Neural cell (in vitro differentiated cells): ENCODE results near the gene TNFSF12. TPM values are rescaled to one million over a fixed set of nuclear protein-coding genes. Genes with fewer than 3 reads are reported as not detected.

Experiments used
- H2AFZ ChIP-seq: fragments of 200-600, 300-800 bp; sonication (generic), shearing (Covaris generic); 2 replicates; pipeline ENCODE4 v1.6.0; 2014; ENCODE audit warnings: low read depth, mild to moderate bottlenecking, antibody characterized with exemption, low read length, moderate library complexity
- H3F3A ChIP-seq: fragments of 200-600 bp; shearing (Covaris generic); 2 replicates; pipeline ENCODE4 v1.6.1; 2016; ENCODE audit warnings: mild to moderate bottlenecking, moderate library complexity, mixed read lengths, antibody characterized with exemption, low read length; ENCODE audit not compliant: insufficient read depth, poor library complexity, severe bottlenecking
- H3K27ac ChIP-seq: fragments of 200-600, 300-800 bp; sonication (generic), shearing (Covaris generic); 2 replicates; pipeline ENCODE4 v1.5.1; 2014; ENCODE audit warnings: mild to moderate bottlenecking, low read length, moderate library complexity
- H3K27me3 ChIP-seq: fragments of 300-800, 200-600 bp; sonication (generic), shearing (Covaris generic); 2 replicates; pipeline ENCODE4 v1.6.0; 2014; ENCODE audit warnings: mild to moderate bottlenecking, low read depth, low read length, moderate library complexity; ENCODE audit not compliant: insufficient read depth
- H3K36me3 ChIP-seq: fragments of 300-800, 200-600 bp; sonication (generic), shearing (Covaris generic); 2 replicates; pipeline ENCODE4 v1.5.1; 2014; ENCODE audit warnings: mild to moderate bottlenecking, antibody characterized with exemption, low read length, moderate library complexity; ENCODE audit not compliant: insufficient read depth
- H3K4me2 ChIP-seq: fragments of 300-800, 200-600 bp; sonication (generic), shearing (Covaris generic); 2 replicates; pipeline ENCODE4 v1.6.0; 2014; ENCODE audit warnings: mild to moderate bottlenecking, low read length
- H3K4me3 ChIP-seq: fragments of 300-800, 200-600 bp; sonication (generic), shearing (Covaris generic); 2 replicates; pipeline ENCODE4 v1.5.1; 2014; ENCODE audit warnings: mild to moderate bottlenecking, low read length, moderate library complexity
- H3K79me2 ChIP-seq: fragments of 200-600 bp; shearing (Covaris generic); replicated peaks from 2 replicates; pipeline ENCODE4 v1.6.0; 2014; ENCODE audit warnings: mild to moderate bottlenecking, low read length, moderate library complexity; ENCODE audit not compliant: insufficient read depth
- H3K9ac ChIP-seq: fragments of 300-800, 200-600 bp; sonication (generic), shearing (Covaris generic); 2 replicates; pipeline ENCODE4 v1.6.1; 2016; ENCODE audit warnings: mild to moderate bottlenecking, low read length, mixed read lengths
- H3K9me2 ChIP-seq: fragments of 200-600 bp; shearing (Covaris generic); 2 replicates; pipeline ENCODE4 v1.6.1; 2016; ENCODE audit warnings: mild to moderate bottlenecking, low read length, mixed read lengths; ENCODE audit not compliant: insufficient read depth
- H3K9me3 ChIP-seq: fragments of 200-600, 300-800 bp; sonication (generic), shearing (Covaris generic); 2 replicates; pipeline ENCODE4 v1.6.1; 2016; ENCODE audit warnings: mild to moderate bottlenecking, mixed run types, low read length, moderate library complexity, mixed read lengths
- H4K20me1 ChIP-seq: fragments of 200-600 bp; shearing (Covaris generic); 2 replicates; pipeline ENCODE4 v1.6.1; 2016; ENCODE audit warnings: mild to moderate bottlenecking, mixed run types; ENCODE audit not compliant: insufficient read depth
- EP300 ChIP-seq: fragments of 450-650 bp; conservative IDR thresholded peaks from 2 replicates; pipeline ENCODE4 v1.6.1; 2014; ENCODE audit warnings: antibody characterized with exemption, mild to moderate bottlenecking, moderate library complexity; ENCODE audit not compliant: poor library complexity, severe bottlenecking
- EZH2 ChIP-seq: fragments of 200-600, 300-800 bp; shearing (Covaris generic), sonication (generic); IDR thresholded peaks from 2 replicates; pipeline ENCODE4 v1.6.1; 2014; ENCODE audit warnings: antibody characterized with exemption, low read length, borderline replicate concordance, mild to moderate bottlenecking; ENCODE audit not compliant: insufficient read depth, poor library complexity, severe bottlenecking
- MXI1 ChIP-seq: fragments of 450-650 bp; conservative IDR thresholded peaks from 2 replicates; pipeline ENCODE4 v1.6.1; 2014; ENCODE audit warnings: antibody characterized with exemption, mild to moderate bottlenecking; ENCODE audit not compliant: poor library complexity, severe bottlenecking
- POLR2AphosphoS5 ChIP-seq: IDR thresholded peaks from 2 replicates; pipeline ENCODE4 v1.6.1; 2012
- RAD21 ChIP-seq: fragments of 450-650 bp; conservative IDR thresholded peaks from 2 replicates; pipeline ENCODE4 v1.6.1; 2014; ENCODE audit warnings: antibody characterized with exemption, mild to moderate bottlenecking, moderate library complexity
- SMC3 ChIP-seq: fragments of 450-650 bp; conservative IDR thresholded peaks from 2 replicates; pipeline ENCODE4 v1.6.1; 2014; ENCODE audit warnings: antibody characterized with exemption, mild to moderate bottlenecking, moderate library complexity; ENCODE audit not compliant: poor library complexity
- TAF1 ChIP-seq: IDR thresholded peaks from 2 replicates; pipeline ENCODE4 v1.6.1; 2012; ENCODE audit warnings: low read depth
- polyA plus RNA-seq: library from polyadenylated mRNA; depleted of rRNA; stranded (reverse); fragments of >200 nt; gene quantifications from 2 replicates; pipeline ENCODE4 v1.2.3, GENCODE V29; 2014
- TF ChIP-seq, protein P1 (sequence below): IDR thresholded peaks from 2 replicates; pipeline ENCODE4 v1.6.1; 2012; ENCODE audit warnings: borderline replicate concordance
- TF ChIP-seq, protein P2 (sequence below): fragments of 450-650 bp; IDR thresholded peaks from 2 replicates; pipeline ENCODE4 v1.5.1; 2014; ENCODE audit warnings: antibody characterized with exemption, mild to moderate bottlenecking, moderate library complexity; ENCODE audit not compliant: poor library complexity, severe bottlenecking

TNFSF12 gene
- polyA plus RNA-seq, 1 donor from 2014 or later = not detected

DNA sequence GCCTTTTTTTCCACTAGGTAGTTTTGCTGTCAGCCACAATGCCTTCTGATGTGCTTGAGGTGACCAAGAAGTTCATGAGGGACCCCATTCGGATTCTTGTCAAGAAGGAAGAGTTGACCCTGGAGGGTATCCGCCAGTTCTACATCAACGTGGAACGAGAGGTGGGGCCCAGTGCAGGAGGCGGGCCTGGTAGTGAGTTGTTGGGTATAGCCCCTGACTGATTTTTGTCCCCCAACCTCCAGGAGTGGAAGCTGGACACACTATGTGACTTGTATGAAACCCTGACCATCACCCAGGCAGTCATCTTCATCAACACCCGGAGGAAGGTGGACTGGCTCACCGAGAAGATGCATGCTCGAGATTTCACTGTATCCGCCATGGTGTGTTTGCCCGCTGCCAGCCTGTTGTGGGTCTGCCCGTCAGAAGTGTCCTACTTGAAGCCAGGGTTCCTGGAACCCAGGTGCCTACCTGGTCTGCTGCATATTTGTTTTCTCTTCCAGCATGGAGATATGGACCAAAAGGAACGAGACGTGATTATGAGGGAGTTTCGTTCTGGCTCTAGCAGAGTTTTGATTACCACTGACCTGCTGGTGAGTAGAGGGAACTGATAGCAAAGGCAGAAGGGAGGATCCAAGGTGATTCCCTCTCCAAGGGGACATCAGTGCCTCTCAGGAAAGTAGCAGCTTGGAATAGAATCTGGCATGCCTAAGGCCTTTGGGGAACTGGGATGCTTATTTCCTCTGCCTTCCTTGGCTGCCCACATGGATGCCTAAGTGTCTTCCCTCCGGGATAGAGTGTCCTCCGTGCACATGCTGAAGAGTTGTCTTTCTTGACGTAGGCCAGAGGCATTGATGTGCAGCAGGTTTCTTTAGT, 28.7 kb downstream of the TNFSF12 start:
- TF ChIP-seq, protein P1, sequence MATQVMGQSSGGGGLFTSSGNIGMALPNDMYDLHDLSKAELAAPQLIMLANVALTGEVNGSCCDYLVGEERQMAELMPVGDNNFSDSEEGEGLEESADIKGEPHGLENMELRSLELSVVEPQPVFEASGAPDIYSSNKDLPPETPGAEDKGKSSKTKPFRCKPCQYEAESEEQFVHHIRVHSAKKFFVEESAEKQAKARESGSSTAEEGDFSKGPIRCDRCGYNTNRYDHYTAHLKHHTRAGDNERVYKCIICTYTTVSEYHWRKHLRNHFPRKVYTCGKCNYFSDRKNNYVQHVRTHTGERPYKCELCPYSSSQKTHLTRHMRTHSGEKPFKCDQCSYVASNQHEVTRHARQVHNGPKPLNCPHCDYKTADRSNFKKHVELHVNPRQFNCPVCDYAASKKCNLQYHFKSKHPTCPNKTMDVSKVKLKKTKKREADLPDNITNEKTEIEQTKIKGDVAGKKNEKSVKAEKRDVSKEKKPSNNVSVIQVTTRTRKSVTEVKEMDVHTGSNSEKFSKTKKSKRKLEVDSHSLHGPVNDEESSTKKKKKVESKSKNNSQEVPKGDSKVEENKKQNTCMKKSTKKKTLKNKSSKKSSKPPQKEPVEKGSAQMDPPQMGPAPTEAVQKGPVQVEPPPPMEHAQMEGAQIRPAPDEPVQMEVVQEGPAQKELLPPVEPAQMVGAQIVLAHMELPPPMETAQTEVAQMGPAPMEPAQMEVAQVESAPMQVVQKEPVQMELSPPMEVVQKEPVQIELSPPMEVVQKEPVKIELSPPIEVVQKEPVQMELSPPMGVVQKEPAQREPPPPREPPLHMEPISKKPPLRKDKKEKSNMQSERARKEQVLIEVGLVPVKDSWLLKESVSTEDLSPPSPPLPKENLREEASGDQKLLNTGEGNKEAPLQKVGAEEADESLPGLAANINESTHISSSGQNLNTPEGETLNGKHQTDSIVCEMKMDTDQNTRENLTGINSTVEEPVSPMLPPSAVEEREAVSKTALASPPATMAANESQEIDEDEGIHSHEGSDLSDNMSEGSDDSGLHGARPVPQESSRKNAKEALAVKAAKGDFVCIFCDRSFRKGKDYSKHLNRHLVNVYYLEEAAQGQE = no peak
- TF ChIP-seq EP300 (no peak), TAF1 (no peak), SMC3 (no peak), POLR2AphosphoS5 (no peak), EZH2 (no peak), RAD21 (no peak), MXI1 (no peak)
- TF ChIP-seq, protein P2, sequence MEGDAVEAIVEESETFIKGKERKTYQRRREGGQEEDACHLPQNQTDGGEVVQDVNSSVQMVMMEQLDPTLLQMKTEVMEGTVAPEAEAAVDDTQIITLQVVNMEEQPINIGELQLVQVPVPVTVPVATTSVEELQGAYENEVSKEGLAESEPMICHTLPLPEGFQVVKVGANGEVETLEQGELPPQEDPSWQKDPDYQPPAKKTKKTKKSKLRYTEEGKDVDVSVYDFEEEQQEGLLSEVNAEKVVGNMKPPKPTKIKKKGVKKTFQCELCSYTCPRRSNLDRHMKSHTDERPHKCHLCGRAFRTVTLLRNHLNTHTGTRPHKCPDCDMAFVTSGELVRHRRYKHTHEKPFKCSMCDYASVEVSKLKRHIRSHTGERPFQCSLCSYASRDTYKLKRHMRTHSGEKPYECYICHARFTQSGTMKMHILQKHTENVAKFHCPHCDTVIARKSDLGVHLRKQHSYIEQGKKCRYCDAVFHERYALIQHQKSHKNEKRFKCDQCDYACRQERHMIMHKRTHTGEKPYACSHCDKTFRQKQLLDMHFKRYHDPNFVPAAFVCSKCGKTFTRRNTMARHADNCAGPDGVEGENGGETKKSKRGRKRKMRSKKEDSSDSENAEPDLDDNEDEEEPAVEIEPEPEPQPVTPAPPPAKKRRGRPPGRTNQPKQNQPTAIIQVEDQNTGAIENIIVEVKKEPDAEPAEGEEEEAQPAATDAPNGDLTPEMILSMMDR = no peak
- H3K27ac ChIP-seq = no peak overlapping the region
- peaks cover 35% of the 10 kb centered on the region for H3K79me2 ChIP-seq
- peaks cover 6% of the 10 kb centered on the region for H3K36me3 ChIP-seq
- no peaks in the 10 kb centered on the region for H3K9me3 ChIP-seq
- H3K4me3 ChIP-seq = no peak overlapping the region
- H3K9ac ChIP-seq = no peak overlapping the region
- H3F3A ChIP-seq = no peaks in the 10 kb centered on the region
- H3K4me2 ChIP-seq = no peak overlapping the region
- no peaks in the 10 kb centered on the region for H3K9me2 ChIP-seq
- H3K27me3 ChIP-seq = no peaks in the 10 kb centered on the region
- H4K20me1 ChIP-seq = peaks cover 30% of the 10 kb centered on the region
- H2AFZ ChIP-seq = no peak overlapping the region

DNA sequence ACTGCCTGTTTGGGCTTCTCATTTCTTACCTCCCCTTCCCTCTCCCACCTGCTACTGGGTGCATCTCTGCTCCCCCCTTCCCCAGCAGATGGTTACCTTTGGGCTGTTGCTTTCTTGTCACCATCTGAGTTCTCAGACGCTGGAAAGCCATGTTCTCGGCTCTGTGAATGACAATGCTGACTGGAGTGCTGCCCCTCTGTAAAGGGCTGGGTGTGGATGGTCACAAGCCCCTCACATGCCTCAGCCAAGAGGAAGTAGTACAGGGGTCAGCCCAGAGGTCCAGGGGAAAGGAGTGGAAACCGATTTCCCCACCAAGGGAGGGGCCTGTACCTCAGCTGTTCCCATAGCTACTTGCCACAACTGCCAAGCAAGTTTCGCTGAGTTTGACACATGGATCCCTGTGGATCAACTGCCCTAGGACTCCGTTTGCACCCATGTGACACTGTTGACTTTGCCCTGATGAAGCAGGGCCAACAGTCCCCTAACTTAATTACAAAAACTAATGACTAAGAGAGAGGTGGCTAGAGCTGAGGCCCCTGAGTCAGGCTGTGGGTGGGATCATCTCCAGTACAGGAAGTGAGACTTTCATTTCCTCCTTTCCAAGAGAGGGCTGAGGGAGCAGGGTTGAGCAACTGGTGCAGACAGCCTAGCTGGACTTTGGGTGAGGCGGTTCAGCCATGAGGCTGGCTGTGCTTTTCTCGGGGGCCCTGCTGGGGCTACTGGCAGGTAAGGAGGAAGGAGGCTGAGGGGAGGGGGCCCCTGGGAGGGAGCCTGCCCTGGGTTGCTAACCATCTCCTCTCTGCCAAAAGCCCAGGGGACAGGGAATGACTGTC, 30.4 kb downstream of the TNFSF12 start, which contains the start of gene CD68:
CD68 (plus strand) TSS at position 638 of the 833 bp plus-strand sequence; CDS start at position 678, 40 bp downstream.
- Histone ChIP-seq H3K27me3 (no peaks in the 10 kb centered on the region), H3K9ac (no peak within 1 kb of the TSS), H4K20me1 (peaks cover 25% of the 10 kb centered on the region), H3K36me3 (peaks cover 6% of the 10 kb centered on the region), H3K9me2 (no peaks in the 10 kb centered on the region), H3K4me3 (no peak within 1 kb of the TSS), H3K4me2 (no peak within 1 kb of the TSS), H3K27ac (no peak within 1 kb of the TSS), H3K79me2 (peaks cover 20% of the 10 kb centered on the region), H3F3A (no peaks in the 10 kb centered on the region), H3K9me3 (no peaks in the 10 kb centered on the region), H2AFZ (no peak within 1 kb of the TSS)
- TF ChIP-seq SMC3 = no peak
- TF ChIP-seq POLR2AphosphoS5 = peak; percentile 35
- TF ChIP-seq RAD21 = no peak
